Left hindlimb (tissue), 1 donor: ENCODE data around the gene ANKRD13B.

Source experiments
- DNase-seq: peaks from one replicate; pipeline ENCODE4 v3.0.0-alpha.2; 2018

ANKRD13B gene

GRCh38 chr17:29595943-29596774 lies 3.2 kb downstream of the ANKRD13B start:
- DNase-seq, result peak; percentile 22

GRCh38 chr17:29596811-29597210 lies 3.9 kb downstream of the ANKRD13B start:
- DNase-seq, result peak; percentile 31

GRCh38 chr17:29597361-29598172 lies 4.6 kb downstream of the ANKRD13B start:
- peak; percentile 42 for DNase-seq

- peak; percentile 55 for DNase-seq
These were observed 10.3 kb downstream of the ANKRD13B start for GRCh38 chr17:29603109-29603674.

- peak; percentile 18 for DNase-seq
These were observed 14.7 kb downstream of the ANKRD13B start for GRCh38 chr17:29607557-29608195.

GRCh38 chr17:29608986-29609385 lies 16.1 kb downstream of the ANKRD13B start:
- peak; percentile 23 for DNase-seq

GRCh38 chr17:29610395-29610794 lies 17.5 kb downstream of the ANKRD13B start:
- no peak for DNase-seq

GRCh38 chr17:29611351-29612093 lies 18.6 kb downstream of the ANKRD13B start:
- DNase-seq, result no peak

GRCh38 chr17:29612094-29612403 lies 19.1 kb downstream of the ANKRD13B start:
- no peak for DNase-seq

- no peak for DNase-seq
These were observed 19.7 kb downstream of the ANKRD13B start for GRCh38 chr17:29612404-29613280.

- peak; percentile 96 for DNase-seq
These were observed 20.5 kb downstream of the ANKRD13B start for GRCh38 chr17:29613352-29613837.

GRCh38 chr17:29613856-29614255 lies 20.9 kb downstream of the ANKRD13B start:
- DNase-seq, result peak; percentile 51

- no peak for DNase-seq
These were observed 21.6 kb downstream of the ANKRD13B start for GRCh38 chr17:29614349-29615047.

GRCh38 chr17:29615048-29615385 lies 22.1 kb downstream of the ANKRD13B start:
- peak; percentile 46 for DNase-seq

- DNase-seq, result peak; percentile 90
These were observed 22.8 kb downstream of the ANKRD13B start for GRCh38 chr17:29615492-29616299.

GRCh38 chr17:29616300-29617048 lies 23.5 kb downstream of the ANKRD13B start:
- DNase-seq, result no peak

GRCh38 chr17:29617125-29617480 lies 24.2 kb downstream of the ANKRD13B start:
- peak; percentile 70 for DNase-seq

GRCh38 chr17:29617481-29618271 lies 24.7 kb downstream of the ANKRD13B start:
- DNase-seq, result peak; percentile 64
